GM19351 (cell line): Measurements from ENCODE around the gene ITCH.
"Not testable (repeated sequence)": the region's sequence is repeated elsewhere in the genome, so short reads cannot be mapped to it uniquely, and the experiment has no call there.

Source experiments
- ATAC-seq: cut with Tn5 transposase; IDR thresholded peaks from one replicate; pipeline ENCODE4 v1.9.1; 2021; ENCODE audit warnings: mild to moderate bottlenecking, moderate library complexity; ENCODE audit not compliant: unreplicated experiment

The ITCH gene

DNA sequence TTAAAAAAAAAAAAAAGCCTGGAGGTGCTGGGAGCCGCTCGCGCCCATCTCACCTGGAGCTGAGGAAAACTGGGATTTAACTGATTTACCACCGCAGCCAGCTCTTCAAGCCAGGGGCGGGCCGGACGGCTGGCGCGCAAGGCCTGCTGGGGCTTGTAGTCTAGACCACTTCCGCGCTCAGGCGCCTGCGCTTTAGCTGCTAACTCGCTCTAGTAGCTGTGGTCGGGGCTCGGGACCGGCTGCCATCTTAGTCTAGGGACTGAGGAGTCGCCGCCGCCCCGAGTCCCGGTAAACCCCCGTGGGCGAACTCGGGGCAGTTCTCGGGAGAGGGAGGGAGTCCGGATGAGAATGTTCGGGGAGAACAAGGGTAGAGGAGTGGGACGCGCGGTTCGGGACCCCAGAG is at the start of gene ITCH:
ITCH (plus strand) TSS at position 212 of the 403 bp plus-strand sequence. CDS start 30,539 bp downstream, outside the sequence.
- peak; percentile 93 for ATAC-seq

DNA sequence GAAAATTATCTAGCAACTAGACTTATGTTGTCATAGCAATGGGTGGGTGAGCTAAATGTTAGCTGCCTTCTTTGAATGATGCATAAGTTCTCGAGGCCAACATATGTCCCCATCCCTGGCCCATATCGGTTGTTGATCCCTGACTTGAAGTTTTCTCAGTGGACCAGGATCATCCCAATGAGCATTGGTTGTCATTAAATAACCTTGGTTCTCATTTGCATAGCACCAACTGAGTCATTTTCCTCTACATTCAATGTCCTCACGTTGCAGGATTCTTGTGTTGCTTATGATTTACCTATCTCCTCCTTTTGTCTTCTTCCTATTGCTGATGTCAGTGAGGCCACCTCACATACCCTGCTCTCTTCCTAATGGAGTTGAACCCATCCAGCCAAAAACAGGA is 47.8 kb upstream of the ITCH start:
- ATAC-seq, result no peak

GRCh38 chr20:34316196-34316814 is 46.8 kb upstream of the ITCH start:
- no peak for ATAC-seq

GRCh38 chr20:34318609-34319443 is 44.2 kb upstream of the ITCH start:
- no peak for ATAC-seq

GRCh38 chr20:34320861-34321260 is 42.2 kb upstream of the ITCH start:
- no peak for ATAC-seq

- no peak for ATAC-seq
These were observed 40.6 kb upstream of the ITCH start for GRCh38 chr20:34322267-34323105.

DNA sequence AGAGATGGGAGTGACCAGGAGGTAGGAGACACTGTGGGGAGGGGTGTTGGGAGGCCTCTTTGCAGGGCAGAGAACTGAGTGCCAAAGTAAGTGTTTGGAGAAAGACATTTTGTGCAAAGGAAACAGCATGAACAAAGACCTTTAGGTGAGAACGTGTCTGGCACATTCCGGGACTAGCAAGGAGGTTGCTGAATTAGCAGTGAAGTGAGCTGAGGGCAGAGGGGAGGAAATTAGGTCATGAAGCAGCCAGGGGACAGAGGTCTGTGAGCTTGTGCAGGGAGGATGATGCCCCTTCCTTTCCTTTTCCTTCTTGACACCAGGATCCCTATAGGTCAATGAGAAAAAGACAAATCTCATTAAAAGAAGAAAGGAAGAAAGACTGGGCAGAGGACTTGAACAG is 38.5 kb upstream of the ITCH start:
- ATAC-seq, result no peak

GRCh38 chr20:34328207-34328606 is 34.9 kb upstream of the ITCH start:
- ATAC-seq, result not testable (repeated sequence)

DNA sequence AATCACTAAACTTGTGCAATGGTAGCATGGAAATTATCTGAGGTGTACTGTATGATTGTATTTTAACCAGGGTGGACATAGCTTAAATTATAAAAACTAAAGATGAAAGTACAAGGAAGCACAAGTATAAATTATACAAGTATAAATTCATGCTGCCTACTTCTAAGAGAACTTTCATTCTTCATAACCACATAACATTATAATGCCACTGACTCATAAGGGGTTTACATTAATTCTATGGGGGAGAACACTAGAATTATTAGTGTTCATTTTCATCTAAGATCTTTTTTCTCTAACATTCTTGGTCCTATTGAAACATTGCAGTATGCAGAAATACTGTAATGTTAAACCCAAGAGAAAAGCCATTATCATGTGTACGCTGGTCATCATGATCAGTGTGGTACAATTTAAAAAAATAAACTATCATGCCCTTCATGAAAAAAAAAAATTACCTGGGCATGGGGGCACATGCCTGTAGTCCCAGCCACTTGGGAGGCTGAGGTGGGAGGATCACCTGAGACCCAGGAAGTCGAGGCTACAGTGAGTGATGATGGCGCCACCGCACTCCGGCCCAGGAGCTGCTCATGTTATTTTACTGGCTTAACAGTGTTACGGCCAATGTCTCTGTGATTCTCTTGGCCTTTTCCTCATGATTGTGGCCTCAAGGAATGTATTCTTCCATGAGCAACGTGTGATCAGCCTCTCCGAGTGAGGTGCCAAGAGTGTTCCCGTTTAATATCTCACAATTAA is 34.0 kb upstream of the ITCH start:
- no peak for ATAC-seq

DNA sequence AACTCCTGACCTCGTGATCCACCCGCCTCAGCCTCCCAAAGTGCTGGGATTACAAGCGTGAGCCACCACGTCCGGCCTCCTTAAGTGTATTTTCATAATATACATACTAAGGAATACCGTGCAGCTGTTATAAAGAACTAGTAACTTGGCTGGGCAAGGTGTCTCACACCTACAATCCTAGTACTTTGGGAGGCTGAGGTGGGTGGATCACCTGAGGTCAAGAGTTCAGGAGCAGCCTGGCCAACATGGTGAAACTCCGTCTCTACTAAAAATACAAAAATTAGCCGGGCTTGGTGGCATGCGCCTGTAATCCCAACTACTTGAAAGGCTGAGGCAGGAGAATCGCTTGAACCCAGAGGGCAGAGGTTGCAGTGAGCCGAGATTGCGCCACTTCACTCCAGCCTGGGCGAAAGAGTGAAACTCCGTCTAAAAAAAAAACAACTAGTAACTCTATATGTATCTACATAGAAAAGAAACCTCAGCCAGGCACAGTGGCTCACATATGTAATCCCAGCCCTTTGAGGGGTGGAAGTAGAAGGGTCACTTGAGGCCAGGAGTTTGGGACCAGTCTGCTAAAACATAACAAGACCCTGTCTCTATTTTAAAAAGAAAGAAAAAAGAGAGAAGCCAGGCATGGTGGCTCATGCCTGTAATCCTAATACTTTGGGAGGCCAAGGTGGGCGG is 32.1 kb upstream of the ITCH start:
- ATAC-seq, result not testable (repeated sequence)

DNA sequence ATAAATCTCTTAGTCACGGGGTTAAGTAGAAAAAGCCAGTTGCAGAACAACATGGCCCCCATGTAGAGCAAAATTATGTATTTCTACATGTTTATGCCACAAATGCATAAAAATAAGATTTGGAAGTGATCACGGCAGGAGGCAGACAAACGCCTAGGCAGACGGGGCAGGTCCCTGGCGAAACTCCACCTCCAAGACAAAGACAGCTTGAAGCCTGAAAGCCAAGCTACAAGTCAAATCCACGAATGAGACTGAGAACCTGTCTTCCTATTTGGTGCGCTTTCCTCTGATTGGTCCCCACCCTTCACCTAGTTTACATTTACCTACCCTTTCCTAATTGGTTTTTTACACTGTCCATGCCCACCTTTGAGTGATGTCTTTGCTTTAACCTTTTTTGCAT is 31.2 kb upstream of the ITCH start:
- ATAC-seq, result no peak

DNA sequence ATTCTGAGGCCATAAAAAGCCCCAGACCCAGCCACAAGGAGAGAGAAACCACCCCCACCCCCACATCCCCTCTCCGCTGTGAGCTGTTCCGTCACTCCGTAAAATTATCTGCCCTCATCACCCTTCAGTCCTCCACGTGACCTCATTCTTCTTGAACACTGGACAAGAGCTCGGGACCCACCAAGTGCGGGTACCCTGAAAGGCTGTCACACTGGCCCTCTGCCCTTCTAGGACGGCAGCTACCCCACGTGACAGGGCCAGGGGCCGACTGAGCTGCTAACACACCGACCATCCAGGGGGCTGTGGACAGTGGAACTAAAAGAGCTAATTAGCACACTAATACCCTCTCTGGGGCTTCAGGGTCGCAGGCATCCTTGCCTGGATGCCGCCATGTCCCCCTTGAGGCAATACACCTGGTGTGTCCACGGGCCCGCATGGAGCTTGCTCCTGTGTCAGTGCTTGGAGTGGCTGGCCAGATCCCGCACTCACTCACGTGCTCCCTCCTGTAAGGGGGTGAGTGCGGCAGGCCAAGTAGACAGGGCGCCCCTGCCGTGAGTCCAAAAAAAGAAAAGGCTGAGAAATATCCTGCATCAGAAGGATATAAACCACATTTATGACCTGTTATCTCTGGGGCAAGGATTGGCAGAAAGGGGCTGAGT is 30.7 kb upstream of the ITCH start:
- no peak for ATAC-seq

- no peak for ATAC-seq
These were observed 29.3 kb upstream of the ITCH start for GRCh38 chr20:34333786-34334185.

DNA sequence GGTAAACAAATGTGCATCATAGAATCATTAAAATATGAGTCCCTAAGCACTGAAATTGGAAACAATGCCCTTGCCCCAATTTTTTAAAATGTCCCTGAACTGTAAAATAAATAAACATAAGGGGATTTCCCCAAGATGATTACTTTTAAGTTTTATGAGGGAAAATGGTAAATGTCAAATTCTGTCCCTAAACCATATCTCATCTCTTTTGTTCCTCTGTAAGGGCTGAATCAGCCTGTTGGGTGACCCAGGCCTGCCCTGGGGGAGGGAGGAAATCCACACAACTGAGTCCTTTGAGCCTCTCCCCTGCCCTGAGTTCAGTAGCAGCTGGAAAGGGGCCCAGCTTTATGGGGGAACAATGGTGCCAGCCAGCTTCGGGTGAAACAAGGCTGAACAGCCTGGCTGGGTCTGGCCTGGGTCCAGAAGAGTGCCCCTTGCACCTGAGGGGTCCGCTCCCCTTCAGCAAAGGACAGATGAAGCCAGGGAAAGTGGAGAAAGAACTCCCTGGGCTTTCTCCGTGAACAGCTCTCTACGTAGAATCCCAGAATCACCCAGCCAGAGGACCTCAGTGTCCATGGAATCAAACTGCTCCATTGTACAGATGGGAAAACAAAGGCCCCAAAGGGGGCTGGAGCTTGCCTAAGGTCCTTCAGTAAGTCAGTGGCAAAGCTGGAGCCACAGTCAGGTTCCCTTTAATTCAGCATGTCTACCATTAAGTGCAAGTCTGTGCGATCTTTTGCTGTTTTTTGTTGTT is 28.2 kb upstream of the ITCH start:
- ATAC-seq, result no peak

DNA sequence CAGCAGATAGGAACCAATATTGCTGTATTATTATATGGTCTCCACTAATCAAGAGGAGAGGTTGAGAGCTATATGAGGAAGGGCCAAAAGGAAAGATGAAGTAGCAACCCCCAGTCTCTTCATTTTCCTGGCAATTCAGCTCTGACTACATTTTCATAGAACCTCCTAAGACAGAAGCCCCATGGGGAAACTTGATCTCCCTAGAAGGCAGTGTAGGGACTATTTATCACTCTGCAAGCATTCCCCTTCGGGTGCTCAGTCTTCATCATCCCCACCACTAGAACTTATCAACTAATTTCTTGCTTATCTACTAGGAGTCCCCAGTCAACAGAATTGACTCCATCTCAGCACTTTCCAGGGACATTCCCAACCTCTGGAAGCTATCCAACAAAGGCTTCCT is 25.5 kb upstream of the ITCH start:
- no peak for ATAC-seq

GRCh38 chr20:34337982-34338726 is 24.9 kb upstream of the ITCH start:
- ATAC-seq, result peak; percentile 71

- not testable (repeated sequence) for ATAC-seq
These were observed 22.3 kb upstream of the ITCH start for GRCh38 chr20:34340726-34341125.

DNA sequence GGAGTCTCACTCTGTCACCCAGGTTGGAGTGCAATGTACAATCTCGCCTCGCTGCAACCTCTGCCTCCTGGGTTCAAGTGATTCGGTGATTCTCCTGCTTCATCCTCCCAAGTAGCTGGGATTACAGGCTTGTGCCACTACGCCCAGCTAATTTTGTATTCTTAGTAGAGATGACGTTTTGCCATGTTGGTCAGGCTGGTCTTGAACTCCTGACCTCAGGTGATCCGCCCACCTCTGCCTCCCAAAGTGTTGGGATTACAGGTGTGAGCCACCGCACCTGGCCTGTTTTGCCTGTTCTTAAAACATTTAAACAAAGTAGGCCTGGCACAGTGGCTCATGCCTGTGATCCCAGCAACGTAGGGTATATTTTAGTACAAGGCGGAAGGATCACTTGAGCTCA is 21.9 kb upstream of the ITCH start:
- not testable (repeated sequence) for ATAC-seq
